ENCODE data around the gene CPT1B. TPM values are rescaled to one million over a fixed set of nuclear protein-coding genes. Genes with fewer than 3 reads are reported as not detected.
"Not testable (repeated sequence)": the region's sequence is repeated elsewhere in the genome, so short reads cannot be mapped to it uniquely, and the experiment has no call there.

The CPT1B gene
- total and polyA plus RNA-seq, 2 of the 4 experiments (the other 2 are of a cell fraction): 0.36 to 1.8 TPM

DNA sequence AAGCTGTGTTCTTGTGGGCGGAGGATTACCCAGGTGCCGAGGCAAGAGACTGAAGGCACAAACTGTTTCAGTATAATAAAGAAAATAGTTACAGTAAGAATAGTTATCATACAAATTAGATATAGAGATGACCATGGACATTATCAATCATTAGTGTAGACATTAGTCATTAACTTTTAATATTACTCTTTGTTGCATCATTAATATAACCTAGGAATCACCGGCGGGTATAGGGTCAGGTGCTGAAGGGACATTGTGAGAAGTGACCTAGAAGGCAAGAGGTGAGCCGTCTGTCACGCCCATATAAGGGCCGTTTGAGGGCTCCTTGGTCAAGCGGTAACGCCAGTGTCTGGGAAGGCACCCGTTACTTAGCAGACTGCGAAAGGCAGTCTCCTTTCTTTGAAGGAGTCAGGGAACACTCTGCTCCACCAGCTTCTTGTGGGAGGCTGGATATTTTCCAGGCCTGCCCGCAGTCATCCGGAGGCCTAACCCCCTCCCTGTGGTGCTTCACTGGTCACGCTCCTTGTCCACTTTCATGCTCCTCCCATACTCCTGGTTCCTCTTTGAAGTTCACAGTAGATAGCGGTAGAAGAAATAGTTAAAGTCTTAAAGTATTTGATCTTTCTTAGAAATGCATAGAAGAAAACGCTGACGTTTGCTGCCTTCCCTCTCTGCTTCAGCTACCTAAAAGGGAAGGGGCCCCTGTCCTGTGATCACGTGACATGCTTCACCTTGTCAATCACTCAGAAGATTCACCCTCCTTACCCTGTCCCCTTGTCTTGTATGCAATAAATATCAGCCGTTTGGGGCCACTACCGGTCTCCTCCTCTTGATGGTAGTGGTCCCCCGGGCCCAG, 44.1 kb downstream of the CPT1B start:
- H3K4me1 ChIP-seq (ENCODE audit: control insufficient read depth, insufficient read depth, low read length): peaks cover 16% of the 10 kb centered on the region
- H2AK5ac ChIP-seq (ENCODE audit: low read depth, low read length); H3K18ac ChIP-seq (ENCODE audit: low read depth, low read length); H4K5ac ChIP-seq (ENCODE audit: low read depth, low read length); H3K27me3 ChIP-seq (ENCODE audit: control insufficient read depth, insufficient read depth, low read length); H3K79me1 ChIP-seq (ENCODE audit: low read depth in 1 of 2, low read length in 2 of 2); H3K27ac ChIP-seq (ENCODE audit: insufficient read depth, low read length); ATAC-seq (ENCODE audit: low read depth); H2AK9ac ChIP-seq (replicated peaks; ENCODE audit: low read depth, low read length, poor library complexity); H3K23ac ChIP-seq (ENCODE audit: low read depth, low read length); H2BK5ac ChIP-seq (ENCODE audit: low read depth, low read length, poor library complexity, severe bottlenecking); H3K9me3 ChIP-seq (ENCODE audit: control insufficient read depth, insufficient read depth, low read length); H3K14ac ChIP-seq (replicated peaks; ENCODE audit: low read depth, low read length); CTCF ChIA-PET; H3K4me3 ChIP-seq (ENCODE audit: insufficient read depth, low read depth, low read length); H2AFZ ChIP-seq (replicated peaks; ENCODE audit: low read length, poor library complexity); H3K9ac ChIP-seq (ENCODE audit: low read depth, low read length); H3K4me2 ChIP-seq (ENCODE audit: low read depth, low read length); H4K91ac ChIP-seq (ENCODE audit: insufficient read depth, low read depth, low read length); H3K56ac ChIP-seq (ENCODE audit: extremely low read depth, insufficient read depth, low read length); H3K4ac ChIP-seq (ENCODE audit: low read depth, low read length); H4K20me1 ChIP-seq (ENCODE audit: insufficient read depth, low read length); H3K9me1 ChIP-seq (ENCODE audit: insufficient read depth, low read length); intact Hi-C loops (cut with micrococcal nuclease); BruUV-seq (replicated peaks); in situ Hi-C loops (cut with MboI; ENCODE audit: low sequenced_read_pairs); H2BK15ac ChIP-seq (ENCODE audit: low read depth, low read length); H3K36me3 ChIP-seq (ENCODE audit: control insufficient read depth, insufficient read depth, low read length); H4K8ac ChIP-seq (ENCODE audit: low read depth in 2 of 2, low read length in 2 of 2); H2BK20ac ChIP-seq (ENCODE audit: low read depth, low read length); DNase-seq; H2BK120ac ChIP-seq (ENCODE audit: low read depth, low read length); dilution Hi-C loops (cut with HindIII; ENCODE audit: low sequenced_read_pairs, unreplicated experiment): not testable (repeated sequence)
- POLR2A ChIA-PET (ENCODE audit: unreplicated experiment): interaction anchor here (0.5 kb wide), 1 partner anchor 371 kb away, joined by 4 read pairs; no protein-coding TSS in a partner anchor
- no CpG with 5 or more reads among the region's 21 CpGs for WGBS, 2 experiments (ENCODE audit: extremely low coverage in 2 of 2, insufficient read length in 1 of 2)

Data from IMR-90 (cell line).